ENCODE results near the gene HFM1.
"Not testable (repeated sequence)": the region's sequence is repeated elsewhere in the genome, so short reads cannot be mapped to it uniquely, and the experiment has no call there.

HFM1 gene

GRCh38 chr1:91308544-91308943 lies 96.1 kb downstream of the HFM1 start:
- H3K27ac ChIP-seq (ENCODE audit: low read depth, low read length): no peak overlapping the region
- peaks cover 0 to 9% (median 4%) of the 10 kb centered on the region in 5 donors for H3K9me3 ChIP-seq (ENCODE audit: control insufficient read depth in 5 of 5, low read length in 5 of 5)
- no peaks in the 10 kb centered on the region for H3K36me3 ChIP-seq (ENCODE audit: control insufficient read depth in 5 of 5, insufficient read depth in 5 of 5, low read length in 5 of 5)
- H3K4me3 ChIP-seq (ENCODE audit: low read depth in 1 of 5, low read length in 5 of 5): no peak overlapping the region
- no peaks in the 10 kb centered on the region for H3K27me3 ChIP-seq (ENCODE audit: control insufficient read depth in 5 of 5, insufficient read depth in 4 of 5, low read length in 5 of 5)
- no peak overlapping the region for H3K9ac ChIP-seq (ENCODE audit: low read length in 5 of 5)
- H3K4me1 ChIP-seq (ENCODE audit: control insufficient read depth in 5 of 5, insufficient read depth in 5 of 5, low read length in 5 of 5): no peaks in the 10 kb centered on the region

GRCh38 chr1:91307784-91308409 lies 96.7 kb downstream of the HFM1 start:
- H3K27me3 ChIP-seq (ENCODE audit: control insufficient read depth in 5 of 5, insufficient read depth in 4 of 5, low read length in 5 of 5): no peaks in the 10 kb centered on the region
- H3K9me3 ChIP-seq (ENCODE audit: control insufficient read depth in 5 of 5, low read length in 5 of 5): peaks cover 0 to 16% (median 6%) of the 10 kb centered on the region in 5 donors
- no peaks in the 10 kb centered on the region for H3K4me1 ChIP-seq (ENCODE audit: control insufficient read depth in 5 of 5, insufficient read depth in 5 of 5, low read length in 5 of 5)
- H3K9ac ChIP-seq (ENCODE audit: low read length in 5 of 5): no peak overlapping the region
- H3K36me3 ChIP-seq (ENCODE audit: control insufficient read depth in 5 of 5, insufficient read depth in 5 of 5, low read length in 5 of 5): no peaks in the 10 kb centered on the region
- H3K27ac ChIP-seq (ENCODE audit: low read depth, low read length): no peak overlapping the region
- no peak overlapping the region for H3K4me3 ChIP-seq (ENCODE audit: low read depth in 1 of 5, low read length in 5 of 5)

- Histone ChIP-seq H3K4me1 (ENCODE audit: control insufficient read depth in 5 of 5, insufficient read depth in 5 of 5, low read length in 5 of 5) (no peaks in the 10 kb centered on the region), H3K27ac (ENCODE audit: low read depth, low read length) (no peak overlapping the region), H3K9me3 (ENCODE audit: control insufficient read depth in 5 of 5, low read length in 5 of 5) (peaks cover 0 to 16% (median 6%) of the 10 kb centered on the region in 5 donors), H3K9ac (ENCODE audit: low read length in 5 of 5) (no peak overlapping the region), H3K36me3 (ENCODE audit: control insufficient read depth in 5 of 5, insufficient read depth in 5 of 5, low read length in 5 of 5) (no peaks in the 10 kb centered on the region), H3K27me3 (ENCODE audit: control insufficient read depth in 5 of 5, insufficient read depth in 4 of 5, low read length in 5 of 5) (no peaks in the 10 kb centered on the region), H3K4me3 (ENCODE audit: low read depth in 1 of 5, low read length in 5 of 5) (no peak overlapping the region)
Measured at GRCh38 chr1:91303165-91303564, 101.5 kb downstream of the HFM1 start.

- not testable (repeated sequence) for H3K4me3 ChIP-seq (ENCODE audit: low read depth in 1 of 5, low read length in 5 of 5); H3K27me3 ChIP-seq (ENCODE audit: control insufficient read depth in 5 of 5, insufficient read depth in 4 of 5, low read length in 5 of 5); H3K36me3 ChIP-seq (ENCODE audit: control insufficient read depth in 5 of 5, insufficient read depth in 5 of 5, low read length in 5 of 5); H3K9ac ChIP-seq (ENCODE audit: low read length in 5 of 5); H3K4me1 ChIP-seq (ENCODE audit: control insufficient read depth in 5 of 5, insufficient read depth in 5 of 5, low read length in 5 of 5); H3K27ac ChIP-seq (ENCODE audit: low read depth, low read length); H3K9me3 ChIP-seq (ENCODE audit: control insufficient read depth in 5 of 5, low read length in 5 of 5)
Measured at GRCh38 chr1:91288843-91289553, 115.6 kb downstream of the HFM1 start.

GRCh38 chr1:91286962-91287317 lies 117.7 kb downstream of the HFM1 start:
- H3K27ac ChIP-seq (ENCODE audit: low read depth, low read length); H3K4me3 ChIP-seq (ENCODE audit: low read depth in 1 of 5, low read length in 5 of 5); H3K4me1 ChIP-seq (ENCODE audit: control insufficient read depth in 5 of 5, insufficient read depth in 5 of 5, low read length in 5 of 5); H3K27me3 ChIP-seq (ENCODE audit: control insufficient read depth in 5 of 5, insufficient read depth in 4 of 5, low read length in 5 of 5); H3K9ac ChIP-seq (ENCODE audit: low read length in 5 of 5); H3K36me3 ChIP-seq (ENCODE audit: control insufficient read depth in 5 of 5, insufficient read depth in 5 of 5, low read length in 5 of 5); H3K9me3 ChIP-seq (ENCODE audit: control insufficient read depth in 5 of 5, low read length in 5 of 5): not testable (repeated sequence)

- not testable (repeated sequence) for H3K27ac ChIP-seq (ENCODE audit: low read depth, low read length); H3K4me1 ChIP-seq (ENCODE audit: control insufficient read depth in 5 of 5, insufficient read depth in 5 of 5, low read length in 5 of 5); H3K27me3 ChIP-seq (ENCODE audit: control insufficient read depth in 5 of 5, insufficient read depth in 4 of 5, low read length in 5 of 5); H3K36me3 ChIP-seq (ENCODE audit: control insufficient read depth in 5 of 5, insufficient read depth in 5 of 5, low read length in 5 of 5); H3K4me3 ChIP-seq (ENCODE audit: low read depth in 1 of 5, low read length in 5 of 5); H3K9ac ChIP-seq (ENCODE audit: low read length in 5 of 5); H3K9me3 ChIP-seq (ENCODE audit: control insufficient read depth in 5 of 5, low read length in 5 of 5)
Measured at GRCh38 chr1:91286259-91286961, 118.2 kb downstream of the HFM1 start.

- H3K4me3 ChIP-seq (ENCODE audit: low read depth in 1 of 5, low read length in 5 of 5): no peak overlapping the region
- H3K4me1 ChIP-seq (ENCODE audit: control insufficient read depth in 5 of 5, insufficient read depth in 5 of 5, low read length in 5 of 5): peaks cover 0 to 4% (median 3%) of the 10 kb centered on the region in 5 donors
- no peak overlapping the region for H3K27ac ChIP-seq (ENCODE audit: low read depth, low read length)
- no peaks in the 10 kb centered on the region for H3K9me3 ChIP-seq (ENCODE audit: control insufficient read depth in 5 of 5, low read length in 5 of 5)
- H3K27me3 ChIP-seq (ENCODE audit: control insufficient read depth in 5 of 5, insufficient read depth in 4 of 5, low read length in 5 of 5): no peaks in the 10 kb centered on the region
- no peaks in the 10 kb centered on the region for H3K36me3 ChIP-seq (ENCODE audit: control insufficient read depth in 5 of 5, insufficient read depth in 5 of 5, low read length in 5 of 5)
- no peak overlapping the region for H3K9ac ChIP-seq (ENCODE audit: low read length in 5 of 5)
Measured at GRCh38 chr1:91283421-91283726, 121.3 kb downstream of the HFM1 start.

- Histone ChIP-seq H3K27ac (ENCODE audit: low read depth, low read length) (no peak overlapping the region), H3K9me3 (ENCODE audit: control insufficient read depth in 5 of 5, low read length in 5 of 5) (no peaks in the 10 kb centered on the region), H3K27me3 (ENCODE audit: control insufficient read depth in 5 of 5, insufficient read depth in 4 of 5, low read length in 5 of 5) (no peaks in the 10 kb centered on the region), H3K9ac (ENCODE audit: low read length in 5 of 5) (peak overlapping the region in 2 of 5 donors; percentile 14 to 49), H3K4me1 (ENCODE audit: control insufficient read depth in 5 of 5, insufficient read depth in 5 of 5, low read length in 5 of 5) (peaks cover 0 to 4% (median 3%) of the 10 kb centered on the region in 5 donors), H3K4me3 (ENCODE audit: low read depth in 1 of 5, low read length in 5 of 5) (peak overlapping the region in 4 of 5 donors; percentile 34 to 53 (median 51)), H3K36me3 (ENCODE audit: control insufficient read depth in 5 of 5, insufficient read depth in 5 of 5, low read length in 5 of 5) (no peaks in the 10 kb centered on the region)
Measured at GRCh38 chr1:91282695-91283420, 121.8 kb downstream of the HFM1 start.

GRCh38 chr1:91281782-91282181 lies 122.9 kb downstream of the HFM1 start:
- Histone ChIP-seq H3K4me3 (ENCODE audit: low read depth in 1 of 5, low read length in 5 of 5) (no peak overlapping the region), H3K9me3 (ENCODE audit: control insufficient read depth in 5 of 5, low read length in 5 of 5) (no peaks in the 10 kb centered on the region), H3K4me1 (ENCODE audit: control insufficient read depth in 5 of 5, insufficient read depth in 5 of 5, low read length in 5 of 5) (peaks cover 0 to 4% (median 3%) of the 10 kb centered on the region in 5 donors), H3K27ac (ENCODE audit: low read depth, low read length) (no peak overlapping the region), H3K36me3 (ENCODE audit: control insufficient read depth in 5 of 5, insufficient read depth in 5 of 5, low read length in 5 of 5) (no peaks in the 10 kb centered on the region), H3K27me3 (ENCODE audit: control insufficient read depth in 5 of 5, insufficient read depth in 4 of 5, low read length in 5 of 5) (no peaks in the 10 kb centered on the region), H3K9ac (ENCODE audit: low read length in 5 of 5) (no peak overlapping the region)

- no peaks in the 10 kb centered on the region for H3K36me3 ChIP-seq (ENCODE audit: control insufficient read depth in 5 of 5, insufficient read depth in 5 of 5, low read length in 5 of 5)
- no peak overlapping the region for H3K4me3 ChIP-seq (ENCODE audit: low read depth in 1 of 5, low read length in 5 of 5)
- no peaks in the 10 kb centered on the region for H3K9me3 ChIP-seq (ENCODE audit: control insufficient read depth in 5 of 5, low read length in 5 of 5)
- H3K9ac ChIP-seq (ENCODE audit: low read length in 5 of 5): no peak overlapping the region
- no peak overlapping the region for H3K27ac ChIP-seq (ENCODE audit: low read depth, low read length)
- H3K27me3 ChIP-seq (ENCODE audit: control insufficient read depth in 5 of 5, insufficient read depth in 4 of 5, low read length in 5 of 5): no peaks in the 10 kb centered on the region
- peaks cover 0 to 4% (median 3%) of the 10 kb centered on the region in 5 donors for H3K4me1 ChIP-seq (ENCODE audit: control insufficient read depth in 5 of 5, insufficient read depth in 5 of 5, low read length in 5 of 5)
Measured at GRCh38 chr1:91278754-91279153, 125.9 kb downstream of the HFM1 start.
